B cell (primary cell): ENCODE results near the gene EIF5. TPM values are rescaled to one million over a fixed set of nuclear protein-coding genes. Genes with fewer than 3 reads are reported as not detected.

ENCODE experiments used
- ATAC-seq: fragments of 200-7000 bp; cut with Tn5 transposase; one replicate; pipeline ENCODE4 v1.10.0; 2021; ENCODE audit warnings: low read depth, mild to moderate bottlenecking, moderate number of reproducible peaks, moderate library complexity
- CTCF ChIA-PET: fragments of 350-600 bp; sonication (Branson Sonifier 250); formaldehyde crosslinking; loops from one replicate; lab custom pipeline; 2021; ENCODE audit warnings: antibody characterized with exemption, inconsistent platforms; lab: Charles Lee
- POLR2A ChIA-PET: fragments of 350-600 bp; sonication (Branson Sonifier 250); formaldehyde crosslinking; loops from one replicate; lab custom pipeline; 2021; ENCODE audit warnings: antibody characterized with exemption; lab: Charles Lee
- DNase-seq: peaks from one replicate; pipeline ENCODE4 v3.0.0; 2013
- H2AFZ ChIP-seq: 2 replicates; pipeline ENCODE4 v1.6.1; 2012; ENCODE audit warnings: mild to moderate bottlenecking, low read depth, low read length; ENCODE audit not compliant: insufficient read depth, poor library complexity, severe bottlenecking
- H3K27ac ChIP-seq, 2 donors: 1 replicate in 1 of 2; 2 replicates in 1 of 2; pipeline ENCODE4 v1.5.1; 2012 to 2013; ENCODE audit warnings: low read length in 2 of 2, mild to moderate bottlenecking in 2 of 2, moderate library complexity in 1 of 2
- H3K27me3 ChIP-seq, 4 experiments: fragments of 200-600 bp in 1 of 4; sonication (generic) in 1 of 4; replicated peaks in 1 of 4; 1 replicate in 2 of 4; 2 replicates in 2 of 4; pipeline versions ENCODE4 v1.6.1 to v1.7.0; 2013 to 2016; ENCODE audit warnings: low read length in 3 of 4, mild to moderate bottlenecking in 2 of 4, mixed read lengths in 1 of 4, moderate library complexity in 1 of 4; ENCODE audit not compliant: insufficient read depth in 4 of 4, control insufficient read depth in 3 of 4; ENCODE audit errors: control extremely low read depth in 1 of 4
- H3K36me3 ChIP-seq, 2 experiments: replicated peaks in 1 of 2; 1 replicate in 1 of 2; 2 replicates in 1 of 2; pipeline versions ENCODE4 v1.6.1 to v1.7.1; 2013; ENCODE audit warnings: low read length in 1 of 2; ENCODE audit not compliant: insufficient read depth in 2 of 2, control insufficient read depth in 1 of 2; ENCODE audit errors: control extremely low read depth in 1 of 2, extremely low read depth in 1 of 2
- H3K4me1 ChIP-seq, 2 donors: fragments of 200-600 bp in 1 of 2; sonication (generic) in 1 of 2; 1 replicate in 1 of 2; 2 replicates in 1 of 2; pipeline versions ENCODE4 v1.5.1 to v1.6.1; 2013 to 2017; ENCODE audit warnings: low read length in 2 of 2; ENCODE audit not compliant: control insufficient read depth in 2 of 2, insufficient read depth in 2 of 2
- H3K4me2 ChIP-seq: replicated peaks from 2 replicates; pipeline ENCODE3; 2012; ENCODE audit warnings: mild to moderate bottlenecking, low read depth, low read length; ENCODE audit not compliant: poor library complexity, severe bottlenecking
- H3K4me3 ChIP-seq, 5 experiments: fragments of 200-600 bp in 1 of 5; sonication (generic) in 1 of 5; 1 replicate in 3 of 5; 2 replicates in 2 of 5; pipeline versions ENCODE4 v1.5.1 to v1.7.0; 2011 to 2016; ENCODE audit warnings: low read length in 4 of 5, mild to moderate bottlenecking in 4 of 5, low read depth in 2 of 5, control low read depth in 1 of 5, moderate library complexity in 1 of 5; ENCODE audit not compliant: insufficient read depth in 1 of 5; ENCODE audit errors: control extremely low read depth in 1 of 5, extremely low read depth in 1 of 5
- H3K79me2 ChIP-seq: fragments of 200-600 bp; sonication (generic); one replicate; pipeline ENCODE4 v1.6.0; 2016; ENCODE audit warnings: low read length; ENCODE audit not compliant: control insufficient read depth, insufficient read depth
- H3K9ac ChIP-seq: fragments of 200-600 bp; sonication (generic); 2 replicates; pipeline ENCODE4 v1.6.1; 2017; ENCODE audit warnings: mild to moderate bottlenecking, low read length, moderate library complexity
- H3K9me3 ChIP-seq, 3 donors: one replicate each; pipeline versions ENCODE4 v1.6.1 to v1.7.1; 2013; ENCODE audit warnings: low read length in 2 of 3; ENCODE audit not compliant: control insufficient read depth in 2 of 3, insufficient read depth in 1 of 3; ENCODE audit errors: control extremely low read depth in 1 of 3
- H4K20me1 ChIP-seq: 2 replicates; pipeline ENCODE4 v1.6.0; 2012; ENCODE audit warnings: mild to moderate bottlenecking, low read length; ENCODE audit not compliant: insufficient read depth, control insufficient read depth, poor library complexity, severe bottlenecking
- H3K27ac Mint-ChIP-seq: one replicate; pipeline ENCODE4 v1.8.0; 2021; ENCODE audit warnings: mixed read lengths
- H3K27me3 Mint-ChIP-seq: one replicate; pipeline ENCODE4 v1.8.0; 2021; ENCODE audit warnings: mixed read lengths
- H3K4me1 Mint-ChIP-seq: one replicate; pipeline ENCODE4 v1.8.0; 2021; ENCODE audit warnings: mixed read lengths
- H3K4me3 Mint-ChIP-seq: one replicate; pipeline ENCODE4 v1.8.0; 2021; ENCODE audit warnings: mixed read lengths
- H3K9me3 Mint-ChIP-seq: one replicate; pipeline ENCODE4 v1.8.0; 2022; ENCODE audit warnings: mixed read lengths; ENCODE audit not compliant: insufficient read depth
- EZH2 ChIP-seq: IDR thresholded peaks from 2 replicates; pipeline ENCODE4 v1.6.1; 2012; ENCODE audit warnings: borderline replicate concordance, low read depth, mild to moderate bottlenecking, moderate library complexity, low read length; ENCODE audit not compliant: insufficient read depth, poor library complexity, severe bottlenecking
- WGBS: methylation state at CpG from one replicate; pipeline ENCODE4 v1.1.5; 2013; ENCODE audit warnings: missing lambda C conversion rate; ENCODE audit not compliant: insufficient coverage; 5-methylcytosine and 5-hydroxymethylcytosine counted together
- intact Hi-C: fragments of 100-400 bp; cut with micrococcal nuclease; formaldehyde crosslinking; loops from one replicate; pipeline ENCODE4 v1.10.0; 2022
- polyA plus RNA-seq: library from polyadenylated mRNA; depleted of rRNA; stranded (reverse); fragments of >200 nt; gene quantifications from 2 replicates; pipeline ENCODE4 v1.2.3, GENCODE V29; 2012
- total RNA-seq, 2 donors: library from RNA; stranded (reverse); fragments of 120-200 nt in 1 of 2; gene quantifications; 1 replicate in 1 of 2; 2 replicates in 1 of 2; pipeline versions ENCODE4 v1.2.3 to v1.2.4, GENCODE V29; 2013 to 2022
- TF ChIP-seq, protein P1 (sequence below): fragments of 200-600 bp; IDR thresholded peaks from one replicate; pipeline ENCODE4 v1.8.0; 2022; ENCODE audit warnings: antibody characterized with exemption, mild to moderate bottlenecking

EIF5 gene
- total and polyA plus RNA-seq, 2 donors (not counting 1 experiment from before 2014, with no cell fraction given) = 206 to 314 TPM

GRCh38 chr14:103336191-103336590, 2.2 kb downstream of the EIF5 start:
- peaks cover 59% of the 10 kb centered on the region for H4K20me1 ChIP-seq
- no peaks in the 10 kb centered on the region for H3K9me3 Mint-ChIP-seq
- no peak for DNase-seq

GRCh38 chr14:103337794-103338193, 3.8 kb downstream of the EIF5 start:
- H3K27ac ChIP-seq = peak overlapping the region in 1 of 2 donors; percentile 37
- H3K4me3 ChIP-seq = no peak overlapping the region
- intact Hi-C loops = loop anchor here (5.0 to 10.0 kb wide), 3 partner anchors 227 to 1250 kb away; partner anchors contain the start of genes BAG5, COA8, HSP90AA1 and PPP1R13B
- WGBS = 100% methylated on average over 1 of the region's 3 CpGs
- DNase-seq (no peak), ATAC-seq (no peak)
- H3K9ac ChIP-seq = no peak overlapping the region
- TF ChIP-seq, protein P1, sequence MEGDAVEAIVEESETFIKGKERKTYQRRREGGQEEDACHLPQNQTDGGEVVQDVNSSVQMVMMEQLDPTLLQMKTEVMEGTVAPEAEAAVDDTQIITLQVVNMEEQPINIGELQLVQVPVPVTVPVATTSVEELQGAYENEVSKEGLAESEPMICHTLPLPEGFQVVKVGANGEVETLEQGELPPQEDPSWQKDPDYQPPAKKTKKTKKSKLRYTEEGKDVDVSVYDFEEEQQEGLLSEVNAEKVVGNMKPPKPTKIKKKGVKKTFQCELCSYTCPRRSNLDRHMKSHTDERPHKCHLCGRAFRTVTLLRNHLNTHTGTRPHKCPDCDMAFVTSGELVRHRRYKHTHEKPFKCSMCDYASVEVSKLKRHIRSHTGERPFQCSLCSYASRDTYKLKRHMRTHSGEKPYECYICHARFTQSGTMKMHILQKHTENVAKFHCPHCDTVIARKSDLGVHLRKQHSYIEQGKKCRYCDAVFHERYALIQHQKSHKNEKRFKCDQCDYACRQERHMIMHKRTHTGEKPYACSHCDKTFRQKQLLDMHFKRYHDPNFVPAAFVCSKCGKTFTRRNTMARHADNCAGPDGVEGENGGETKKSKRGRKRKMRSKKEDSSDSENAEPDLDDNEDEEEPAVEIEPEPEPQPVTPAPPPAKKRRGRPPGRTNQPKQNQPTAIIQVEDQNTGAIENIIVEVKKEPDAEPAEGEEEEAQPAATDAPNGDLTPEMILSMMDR = no peak
- no peak for TF ChIP-seq EZH2
- H3K27me3 Mint-ChIP-seq = no peaks in the 10 kb centered on the region
- peaks cover 45% of the 10 kb centered on the region for H3K79me2 ChIP-seq
- H3K4me1 ChIP-seq = peaks cover 17 to 21% of the 10 kb centered on the region in 2 donors
- peaks cover 44% of the 10 kb centered on the region for H3K4me1 Mint-ChIP-seq
- no peaks in the 10 kb centered on the region for H3K27me3 ChIP-seq
- H3K36me3 ChIP-seq = peaks cover 10 to 75% of the 10 kb centered on the region in 2 experiments
- no peak overlapping the region for H3K4me3 Mint-ChIP-seq
- POLR2A ChIA-PET = no interaction called here
- CTCF ChIA-PET = interaction anchor here (0.5 to 2.0 kb wide), 2 partner anchors 53 to 259 kb away, joined by 3 to 4 read pairs; no protein-coding TSS in a partner anchor
- no peak overlapping the region for H3K4me2 ChIP-seq
- H3K9me3 Mint-ChIP-seq = no peaks in the 10 kb centered on the region
- H3K9me3 ChIP-seq = no peaks in the 10 kb centered on the region
- peaks cover 65% of the 10 kb centered on the region for H4K20me1 ChIP-seq
- H2AFZ ChIP-seq = no peak overlapping the region
- peak overlapping the region; percentile 46 for H3K27ac Mint-ChIP-seq

More at GRCh38 chr14:103336191-103336590, 2.2 kb downstream of the EIF5 start:
- peaks cover 10 to 59% of the 10 kb centered on the region in 2 experiments for H3K36me3 ChIP-seq
- no peak overlapping the region for H3K27ac Mint-ChIP-seq
- H3K4me1 Mint-ChIP-seq = peaks cover 47% of the 10 kb centered on the region
- intact Hi-C loops = loop anchor here (5.0 to 10.0 kb wide), 3 partner anchors 229 to 1249 kb away; partner anchors contain the start of genes BAG5, COA8, HSP90AA1 and PPP1R13B
- 99% methylated on average over 9 of the region's 14 CpGs for WGBS
- ChIA-PET CTCF (interaction anchor here (1.2 to 2.0 kb wide), 3 partner anchors 10 to 55 kb away, joined by 3 to 4 read pairs (median 4); no protein-coding TSS in a partner anchor), POLR2A (interaction anchor here (1.1 to 3.2 kb wide), 2 partner anchors 12 to 49 kb away, joined by 3 to 20 read pairs; partner anchors contain the start of gene MARK3)
- H3K79me2 ChIP-seq = peaks cover 45% of the 10 kb centered on the region
- ATAC-seq = no peak
- peak overlapping the region; percentile 97 for H3K9ac ChIP-seq
- H3K27me3 ChIP-seq = no peaks in the 10 kb centered on the region
- H3K4me3 ChIP-seq = peak overlapping the region in 1 of 5 experiments; percentile 78
- H3K4me1 ChIP-seq = peaks cover 17 to 25% of the 10 kb centered on the region in 2 donors
- no peaks in the 10 kb centered on the region for H3K27me3 Mint-ChIP-seq
- TF ChIP-seq, protein P1 = no peak
- TF ChIP-seq EZH2 = no peak
- peak overlapping the region; percentile 96 for H3K4me3 Mint-ChIP-seq
- H2AFZ ChIP-seq = no peak overlapping the region
- H3K9me3 ChIP-seq = no peaks in the 10 kb centered on the region
- peak overlapping the region; percentile 87 for H3K4me2 ChIP-seq
- H3K27ac ChIP-seq = peak overlapping the region; percentile 98 to 99
